HG03039 (cell line): ENCODE measurements around the gene SOX12.
"Not testable (repeated sequence)": the region's sequence is repeated elsewhere in the genome, so short reads cannot be mapped to it uniquely, and the experiment has no call there.

ENCODE experiments used
- ATAC-seq: cut with Tn5 transposase; IDR thresholded peaks from one replicate; pipeline ENCODE4 v1.9.1; 2021; ENCODE audit warnings: mild to moderate bottlenecking, moderate library complexity; ENCODE audit not compliant: unreplicated experiment

Gene SOX12

GRCh38 chr20:362271-363254 is 37.2 kb downstream of the SOX12 start:
- no peak for ATAC-seq

- no peak for ATAC-seq
Observed at GRCh38 chr20:363319-364078, 38.1 kb downstream of the SOX12 start.

GRCh38 chr20:364905-365794 is 39.8 kb downstream of the SOX12 start:
- no peak for ATAC-seq

- no peak for ATAC-seq
Observed at GRCh38 chr20:366041-366718, 40.8 kb downstream of the SOX12 start.

GRCh38 chr20:366719-367485 is 41.5 kb downstream of the SOX12 start:
- ATAC-seq = no peak

GRCh38 chr20:367486-367887 is 42.1 kb downstream of the SOX12 start:
- no peak for ATAC-seq

GRCh38 chr20:368915-369314 is 43.6 kb downstream of the SOX12 start:
- no peak for ATAC-seq

- no peak for ATAC-seq
Observed at GRCh38 chr20:370151-370600, 44.8 kb downstream of the SOX12 start.

- ATAC-seq = no peak
Observed at GRCh38 chr20:370977-371754, 45.8 kb downstream of the SOX12 start.

- no peak for ATAC-seq
Observed at GRCh38 chr20:371755-372542, 46.6 kb downstream of the SOX12 start.

GRCh38 chr20:372543-373082 is 47.3 kb downstream of the SOX12 start:
- ATAC-seq = not testable (repeated sequence)

- ATAC-seq = no peak
Observed at GRCh38 chr20:373171-373890, 48.0 kb downstream of the SOX12 start.

GRCh38 chr20:375265-375889 is 50.0 kb downstream of the SOX12 start:
- ATAC-seq = no peak

GRCh38 chr20:376089-376488 is 50.7 kb downstream of the SOX12 start:
- no peak for ATAC-seq

- no peak for ATAC-seq
Observed at GRCh38 chr20:376750-377149, 51.4 kb downstream of the SOX12 start.

- not testable (repeated sequence) for ATAC-seq
Observed at GRCh38 chr20:377578-377977, 52.2 kb downstream of the SOX12 start.

GRCh38 chr20:378961-379336 is 53.6 kb downstream of the SOX12 start:
- no peak for ATAC-seq
